HepG2 (cell line): ENCODE measurements around the gene GTF3C5. TPM values are rescaled to one million over a fixed set of nuclear protein-coding genes. Genes with fewer than 3 reads are reported as not detected.
"Not testable (repeated sequence)": the region's sequence is repeated elsewhere in the genome, so short reads cannot be mapped to it uniquely, and the experiment has no call there.

Experiments used
- ATAC-seq: fragments of 200-7000 bp; cut with Tn5 transposase; 3 replicates; pipeline ENCODE4 v1.9.1; 2020; ENCODE audit warnings: mild to moderate bottlenecking, moderate library complexity
- BruUV-seq: library from RNA; stranded (reverse); fragments of 400-500 nt; replicated peaks from 2 replicates; lab custom pipeline; 2021; lab: Mats Ljungman, UMichigan
- CTCF ChIA-PET: fragments of 300-600 bp; formaldehyde crosslinking; extraction: SDS; loops from one replicate; lab custom pipeline; 2021; ENCODE audit warnings: low total read pairs, inconsistent platforms, low intra/inter-chr PET ratio; lab: Yijun Ruan, JAX
- POLR2A ChIA-PET: fragments of 350-600 bp; sonication (Branson Sonifier 250); formaldehyde crosslinking; loops from one replicate; lab custom pipeline; 2020; ENCODE audit warnings: antibody characterized with exemption, inconsistent platforms; lab: Yijun Ruan, JAX
- DNase-seq: peaks from one replicate; pipeline ENCODE4 v3.0.0-alpha.2; 2015; ENCODE audit warnings: low spot score
- FAIRE-seq: peaks from 3 replicates; lab custom pipeline; 2011; peaks lifted over from hg19 to GRCh38; lab: Jason Lieb, UNC
- H2AFZ ChIP-seq: one replicate; pipeline ENCODE4 v1.6.1; 2011; ENCODE audit warnings: low read length, inconsistent platforms
- H3K27ac ChIP-seq: fragments of 300-600 bp; 3 replicates; pipeline ENCODE4 v1.8.0; 2011; ENCODE audit warnings: mixed run types, mild to moderate bottlenecking, mixed read lengths, low read length, inconsistent platforms; ENCODE audit not compliant: insufficient read depth; ENCODE audit errors: extremely low read length
- H3K27me3 ChIP-seq, 2 experiments: fragments of 200-600 bp in 1 of 2; 2 replicates in 1 of 2; 3 replicates in 1 of 2; pipeline versions ENCODE4 v1.6.0 to v1.8.0; 2011; ENCODE audit warnings: low read length in 2 of 2, mild to moderate bottlenecking in 2 of 2, moderate library complexity in 2 of 2, inconsistent platforms in 1 of 2; ENCODE audit not compliant: insufficient read depth in 2 of 2, control insufficient read depth in 1 of 2
- H3K36me3 ChIP-seq, 2 experiments: fragments of 200-600 bp in 1 of 2; replicated peaks in 1 of 2; 2 replicates in 1 of 2; 3 replicates in 1 of 2; pipeline versions ENCODE4 v1.5.1 to v1.8.0; 2011; ENCODE audit warnings: low read length in 2 of 2, inconsistent platforms in 1 of 2; ENCODE audit not compliant: insufficient read depth in 2 of 2, control insufficient read depth in 1 of 2
- H3K4me1 ChIP-seq: 2 replicates; pipeline ENCODE4 v1.5.1; 2012; ENCODE audit warnings: low read length, inconsistent platforms; ENCODE audit not compliant: insufficient read depth
- H3K4me2 ChIP-seq: 2 replicates; pipeline ENCODE4 v1.6.0; 2011; ENCODE audit warnings: low read depth, low read length, inconsistent platforms
- H3K4me3 ChIP-seq, 3 experiments: fragments of 200-600 bp in 1 of 3; sonication (generic), shearing (Covaris generic) in 1 of 3; replicated peaks in 1 of 3; 2 replicates each; pipeline ENCODE4 v1.5.1; 2011 to 2016; ENCODE audit warnings: low read length in 3 of 3, inconsistent platforms in 2 of 3, low read depth in 2 of 3, mild to moderate bottlenecking in 2 of 3, control low read depth in 1 of 3, mixed read lengths in 1 of 3; ENCODE audit not compliant: insufficient read depth in 1 of 3
- H3K79me2 ChIP-seq: one replicate; pipeline ENCODE4 v1.6.1; 2011; ENCODE audit warnings: low read length, inconsistent platforms; ENCODE audit not compliant: insufficient read depth
- H3K9ac ChIP-seq: 2 replicates; pipeline ENCODE4 v1.6.0; 2011; ENCODE audit warnings: mild to moderate bottlenecking, low read depth, low read length, inconsistent platforms; ENCODE audit not compliant: insufficient read depth
- H3K9me3 ChIP-seq: 2 replicates; pipeline ENCODE4 v1.5.1; 2012; ENCODE audit warnings: mild to moderate bottlenecking, low read length
- H4K20me1 ChIP-seq: 2 replicates; pipeline ENCODE4 v1.6.0; 2011; ENCODE audit warnings: inconsistent platforms, mild to moderate bottlenecking, low read length, moderate library complexity; ENCODE audit not compliant: insufficient read depth
- PHF21A ChIP-seq: sonication (generic); formaldehyde crosslinking; IDR thresholded peaks from 2 replicates; pipeline ENCODE4 v1.5.0; 2020; ENCODE audit warnings: mild to moderate bottlenecking, missing genetic modification reagents
- SIN3B ChIP-seq: fragments of 150-350 bp; IDR thresholded peaks from 2 replicates; pipeline ENCODE4 v1.6.1; 2014; ENCODE audit warnings: low read length
- ZKSCAN8 ChIP-seq: IDR thresholded peaks from 2 replicates; pipeline ENCODE4 v1.6.1; 2016; ENCODE audit warnings: borderline replicate concordance, missing genetic modification reagents, missing compliant biosample characterization
- ZNF646 ChIP-seq: sonication (generic); formaldehyde crosslinking; IDR thresholded peaks from 2 replicates; pipeline ENCODE4 v1.9.0; 2021; ENCODE audit warnings: mild to moderate bottlenecking, missing genetic modification reagents
- WGBS: methylation state at CpG from one replicate; pipeline ENCODE4 v1.1.6; 2017; ENCODE audit warnings: low lambda C conversion rate; 5-methylcytosine and 5-hydroxymethylcytosine counted together
- in situ Hi-C: cut with HindIII; loops from 2 replicates; pipeline ENCODE4 v1.10.0; 2017; ENCODE audit warnings: low pct_unique_long_range_greater_than_20kb; ENCODE audit not compliant: extremely low pct_ligation_motif_present
- intact Hi-C: fragments of 100-400 bp; cut with micrococcal nuclease; formaldehyde crosslinking; loops from one replicate; pipeline ENCODE4 v1.10.0; 2022; ENCODE audit not compliant: unreplicated experiment
- polyA plus RNA-seq, 8 experiments: library from polyadenylated mRNA; depleted of rRNA in 3 of 8; stranded (reverse) in 7 of 8; unstranded in 1 of 8; fragments of >200 nt; fragmentation: Illumina TruSeq in 4 of 8; extraction: Trizol in 4 of 8; gene quantifications; 2 replicates each; pipeline versions ENCODE4 v1.2.1 to v1.2.3, GENCODE V29; 2011 to 2016; ENCODE audit warnings: low read depth in 4 of 8, missing spikeins in 1 of 8, mixed read lengths in 1 of 8; ENCODE audit not compliant: insufficient read depth in 1 of 8
- total RNA-seq, 5 experiments: library from RNA; depleted of rRNA; stranded (reverse); fragments of >200 nt; fragmentation: Illumina TruSeq; extraction: Trizol; gene quantifications; 2 replicates each; pipeline ENCODE4 v1.2.3, GENCODE V29; 2016; ENCODE audit warnings: low read depth in 1 of 5

Gene GTF3C5
- total and polyA plus RNA-seq, 2 of the 13 experiments (the other 11 are each of a cell fraction or from before 2014, with no cell fraction given) = 66.9 to 92.6 TPM

- Histone ChIP-seq H3K36me3 (no peaks in the 10 kb centered on the region), H3K4me2 (no peak overlapping the region), H2AFZ (no peak overlapping the region), H3K27ac (no peak overlapping the region), H3K9me3 (no peaks in the 10 kb centered on the region), H3K27me3 (peaks cover 0 to 15% of the 10 kb centered on the region in 2 experiments; a peak in 2 of 5 replicates), H3K9ac (no peak overlapping the region)
- WGBS = 45% methylated on average over 10 of the region's 11 CpGs
- FAIRE-seq = no peak
- TF ChIP-seq ZKSCAN8 (CRISPR knock-in tag) (no peak), ZNF646 (CRISPR knock-in tag) (no peak), SIN3B (no peak), PHF21A (CRISPR knock-in tag) (no peak)
- TF ChIP-seq, all 625 proteins: peak for 0
- POLR2A ChIA-PET = interaction anchor here (0.6 kb wide), 1 partner anchor 79 kb away, joined by 3 read pairs; no protein-coding TSS in a partner anchor
- intact Hi-C loops = loop anchor here (5.0 kb wide), 1 partner anchor 1076 kb away; no protein-coding TSS in a partner anchor
- no peak overlapping the region for H3K4me3 ChIP-seq
- DNase-seq = no peak
- H4K20me1 ChIP-seq = no peaks in the 10 kb centered on the region
- BruUV-seq = no TSS peak
- CTCF ChIA-PET = no interaction called here
- no peaks in the 10 kb centered on the region for H3K79me2 ChIP-seq
- ATAC-seq = no peak
- H3K4me1 ChIP-seq = no peaks in the 10 kb centered on the region
- in situ Hi-C loops = no loop called here
Observed at GRCh38 chr9:133090752-133091385, 60.1 kb downstream of the GTF3C5 start.

- H3K9ac ChIP-seq, in situ Hi-C loops, BruUV-seq, H3K4me3 ChIP-seq, ATAC-seq, CTCF ChIA-PET, POLR2A ChIA-PET, H3K9me3 ChIP-seq, H3K27ac ChIP-seq, H3K79me2 ChIP-seq, FAIRE-seq, H3K4me1 ChIP-seq, H4K20me1 ChIP-seq, H3K27me3 ChIP-seq, H3K4me2 ChIP-seq, DNase-seq, H2AFZ ChIP-seq: not testable (repeated sequence)
- intact Hi-C loops = loop anchor here (5.0 kb wide), 1 partner anchor 1073 kb away; no protein-coding TSS in a partner anchor
- H3K36me3 ChIP-seq = peaks cover 5 to 17% of the 10 kb centered on the region in 2 experiments; a peak in 3 of 5 replicates
- WGBS = 72% methylated on average over 4 of the region's 4 CpGs
Observed at GRCh38 chr9:133094351-133094750, 63.6 kb downstream of the GTF3C5 start.
